GM19099 (cell line): ENCODE results near the gene AMBRA1.

Experiments used
- POLR2A ChIP-seq: IDR thresholded peaks from 3 replicates; pipeline ENCODE4 v1.6.1; 2011; ENCODE audit warnings: low read depth; ENCODE audit not compliant: insufficient read length; ENCODE audit errors: extremely low read depth

Gene AMBRA1

GRCh38 chr11:46353698-46354097 is 240.1 kb downstream of the AMBRA1 start:
- no peak for TF ChIP-seq POLR2A

DNA sequence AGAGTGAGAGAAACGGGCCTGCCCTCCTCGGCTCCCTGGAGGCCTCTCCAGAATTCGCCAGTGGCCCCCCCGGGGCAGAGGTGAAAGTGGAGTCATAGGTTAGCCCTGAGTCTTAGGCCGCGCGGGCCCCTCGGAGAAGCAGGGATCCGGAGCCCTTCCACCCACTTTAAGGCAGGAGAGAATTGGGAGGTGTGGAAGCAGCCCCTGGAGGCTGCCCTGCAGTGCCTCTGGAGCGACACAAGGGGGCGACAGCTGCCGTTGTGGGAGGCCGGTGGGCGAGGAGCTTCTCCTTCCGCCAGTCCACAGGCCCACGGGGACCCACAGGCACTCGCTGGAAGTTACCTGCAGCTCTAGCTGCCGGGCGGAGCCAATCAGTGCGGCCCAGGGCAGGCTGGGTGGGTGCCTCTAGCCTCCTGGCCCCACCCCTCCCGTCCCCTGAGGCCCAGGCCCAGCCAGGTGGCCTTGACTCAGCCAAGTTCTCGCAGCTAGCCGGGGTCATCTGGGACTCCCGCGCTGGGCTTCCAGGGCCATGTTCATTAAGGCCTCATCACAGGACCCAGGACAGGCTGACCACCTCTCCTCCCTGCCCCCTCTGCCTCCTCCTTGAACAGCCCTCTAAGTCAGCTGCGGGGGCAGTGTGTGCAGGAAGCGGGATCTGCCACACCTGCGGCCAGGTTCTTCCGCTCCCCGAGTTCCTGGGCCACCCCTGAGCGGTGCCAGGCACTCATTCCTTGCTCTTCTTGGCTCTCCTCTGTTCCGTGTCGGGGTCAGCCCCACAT is 241.6 kb downstream of the AMBRA1 start:
- no peak for TF ChIP-seq POLR2A

DNA sequence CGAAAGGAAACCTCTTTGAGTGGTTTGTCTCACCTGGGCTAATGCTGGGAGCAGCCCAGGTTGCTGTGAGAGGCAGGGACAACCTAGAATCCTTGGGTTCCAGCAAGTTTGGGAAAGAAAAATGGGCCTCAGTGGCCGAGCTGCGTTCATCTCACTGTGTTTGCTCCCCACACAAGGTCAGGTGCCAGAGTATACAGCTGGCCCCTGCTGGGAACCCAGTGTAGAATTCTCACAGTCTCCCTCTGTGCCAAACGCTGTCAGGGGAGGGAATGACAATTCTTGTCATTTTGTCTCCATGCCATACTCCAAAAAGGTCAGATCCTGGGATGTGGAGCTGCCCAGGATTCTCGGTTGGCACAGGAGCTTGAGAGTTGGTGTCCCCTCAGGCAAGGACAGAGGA is 242.2 kb downstream of the AMBRA1 start:
- no peak for TF ChIP-seq POLR2A

DNA sequence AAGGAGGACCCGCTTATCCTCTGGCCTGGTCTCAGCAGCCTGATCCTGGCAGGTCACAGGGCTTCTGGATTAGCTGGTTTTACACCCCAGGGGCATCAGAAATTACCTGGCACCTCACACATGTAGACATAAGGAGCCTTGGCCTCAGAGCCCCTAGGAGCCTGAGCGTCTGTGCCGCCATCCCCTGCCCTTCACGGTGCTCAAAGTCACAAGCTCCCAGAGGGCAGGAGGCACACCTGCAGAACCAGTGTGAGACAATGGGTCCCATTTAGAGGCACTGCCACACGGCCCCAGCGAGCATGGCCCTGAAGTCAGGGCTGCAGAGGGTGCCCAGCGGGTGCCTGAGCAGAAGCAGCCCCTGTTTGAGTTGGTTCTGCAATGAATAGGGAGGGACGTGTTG is 242.7 kb downstream of the AMBRA1 start:
- no peak for TF ChIP-seq POLR2A

DNA sequence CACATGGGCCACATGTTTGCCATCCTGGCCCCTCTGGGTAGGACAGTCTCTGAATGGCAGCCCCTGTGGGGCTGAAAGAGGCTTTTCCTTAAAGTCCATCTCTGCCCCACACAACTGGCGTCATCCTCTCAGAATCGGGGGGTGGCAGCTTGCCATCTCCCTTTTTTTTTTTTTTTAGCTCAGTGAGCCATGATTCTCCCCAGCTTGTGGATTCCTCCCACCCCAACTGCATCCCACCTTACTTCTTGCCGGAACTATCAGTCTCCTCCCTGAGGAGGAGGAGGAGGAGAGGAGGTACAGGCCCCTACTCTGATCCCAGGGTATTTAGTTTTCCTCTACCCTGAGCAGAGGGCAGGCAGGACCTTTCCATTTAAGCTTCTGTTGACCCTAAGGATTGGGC is 243.1 kb downstream of the AMBRA1 start:
- no peak for TF ChIP-seq POLR2A

GRCh38 chr11:46348566-46349401 is 245.0 kb downstream of the AMBRA1 start:
- no peak for TF ChIP-seq POLR2A

- no peak for TF ChIP-seq POLR2A
Observed at GRCh38 chr11:46347637-46348311, 246.0 kb downstream of the AMBRA1 start.

- peak; percentile 68 for TF ChIP-seq POLR2A
Observed at GRCh38 chr11:46346886-46347636, 246.8 kb downstream of the AMBRA1 start, which contains the start of gene DGKZ. Gene DGKZ, plus strand, starts transcription at chr11:46347463. Its CDS starts 197 bp downstream, at chr11:46347660.
